GM13976 (cell line): ENCODE data around the gene RDH5.

Source experiments
- DNase-seq: peaks from one replicate; pipeline ENCODE4 v3.0.0; 2012; ENCODE audit warnings: low spot score
- CTCF ChIP-seq: IDR thresholded peaks from 2 replicates; pipeline ENCODE4 v1.5.1; 2012; ENCODE audit warnings: borderline replicate concordance, mild to moderate bottlenecking; ENCODE audit not compliant: insufficient read depth; ENCODE audit errors: extremely low read depth, missing control alignments, control extremely low read depth
- in situ Hi-C: fragments of 300-500 bp; cut with MboI; formaldehyde crosslinking; loops from one replicate; pipeline ENCODE4 v1.12.0; 2022; ENCODE audit warnings: low sequenced_read_pairs, mixed read lengths, inconsistent platforms; ENCODE audit not compliant: unreplicated experiment

Gene RDH5

GRCh38 chr12:55711786-55712553 is 8.2 kb upstream of the RDH5 start:
- in situ Hi-C loops = no loop called here
- no peak for DNase-seq
- no peak for TF ChIP-seq CTCF

GRCh38 chr12:55712700-55713415 is 7.3 kb upstream of the RDH5 start:
- in situ Hi-C loops = no loop called here
- no peak for DNase-seq
- no peak for TF ChIP-seq CTCF

GRCh38 chr12:55713721-55714120 is 6.5 kb upstream of the RDH5 start:
- in situ Hi-C loops = no loop called here
- no peak for DNase-seq
- TF ChIP-seq CTCF = no peak

GRCh38 chr12:55715169-55715764 is 4.9 kb upstream of the RDH5 start:
- no peak for DNase-seq
- in situ Hi-C loops = no loop called here
- TF ChIP-seq CTCF = no peak

- peak; percentile 96 for DNase-seq
- in situ Hi-C loops = no loop called here
- no peak for TF ChIP-seq CTCF
Measured at GRCh38 chr12:55715833-55716581, 4.2 kb upstream of the RDH5 start, which contains the start of gene BLOC1S1. Gene BLOC1S1 (plus strand): TSS chr12:55716046. CDS start chr12:55716052, 6 bp downstream.

- DNase-seq = no peak
- TF ChIP-seq CTCF = no peak
- in situ Hi-C loops = no loop called here
Measured at GRCh38 chr12:55716582-55716957, 3.6 kb upstream of the RDH5 start.
